ENCODE results near the gene KLHDC10. TPM values are rescaled to one million over a fixed set of nuclear protein-coding genes. Genes with fewer than 3 reads are reported as not detected.

KLHDC10 gene
- total RNA-seq, 4 donors from 2014 or later: 20.0 to 25.9 (median 23.8) TPM

GRCh38 chr7:130147710-130148325 is 77.5 kb downstream of the KLHDC10 start:
- DNase-seq (ENCODE audit: low spot score) (no peak), ATAC-seq (ENCODE audit: low FRiP score) (no peak)
- no peak for TF ChIP-seq CTCF (IDR thresholded peaks at IDR 0.05)

- ATAC-seq (ENCODE audit: low FRiP score) (no peak), DNase-seq (ENCODE audit: low spot score) (no peak)
- TF ChIP-seq CTCF (IDR thresholded peaks at IDR 0.05): no peak
These were observed 78.2 kb downstream of the KLHDC10 start for GRCh38 chr7:130148561-130148960.

GRCh38 chr7:130149281-130150139 is 79.2 kb downstream of the KLHDC10 start:
- TF ChIP-seq CTCF (IDR thresholded peaks at IDR 0.05): no peak
- ATAC-seq (ENCODE audit: low FRiP score) (no peak), DNase-seq (ENCODE audit: low spot score) (no peak)

- no peak for ATAC-seq (ENCODE audit: low FRiP score)
- DNase-seq (ENCODE audit: low spot score): no peak
- TF ChIP-seq CTCF (IDR thresholded peaks at IDR 0.05): no peak
These were observed 80.3 kb downstream of the KLHDC10 start for GRCh38 chr7:130150587-130150986.

- DNase-seq (ENCODE audit: low spot score): no peak
- ATAC-seq (ENCODE audit: low FRiP score): no peak
- no peak for TF ChIP-seq CTCF (IDR thresholded peaks at IDR 0.05)
These were observed 81.5 kb downstream of the KLHDC10 start for GRCh38 chr7:130151591-130152492.

GRCh38 chr7:130152493-130153210 is 82.3 kb downstream of the KLHDC10 start:
- ATAC-seq (ENCODE audit: low FRiP score) (peak; percentile 34), DNase-seq (ENCODE audit: low spot score) (no peak)
- TF ChIP-seq CTCF (IDR thresholded peaks at IDR 0.05): no peak
